Skeletal muscle satellite cell (primary cell): ENCODE measurements around the gene GRAMD1B.
"Not testable (repeated sequence)": the region's sequence is repeated elsewhere in the genome, so short reads cannot be mapped to it uniquely, and the experiment has no call there.

Source experiments
- H3K27me3 ChIP-seq: 2 replicates; pipeline ENCODE4 v1.7.0; 2013; ENCODE audit warnings: low read length; ENCODE audit not compliant: control insufficient read depth, insufficient read depth
- H3K36me3 ChIP-seq: 2 replicates; pipeline ENCODE4 v1.7.0; 2013; ENCODE audit warnings: mild to moderate bottlenecking, control low read depth, low read length; ENCODE audit not compliant: insufficient read depth
- H3K4me1 ChIP-seq: 2 replicates; pipeline ENCODE4 v1.7.0; 2013; ENCODE audit warnings: low read length; ENCODE audit not compliant: control insufficient read depth, insufficient read depth
- H3K4me2 ChIP-seq: 2 replicates; pipeline ENCODE4 v1.7.0; 2013; ENCODE audit warnings: mild to moderate bottlenecking, low read length
- H3K4me3 ChIP-seq: 2 replicates; pipeline ENCODE4 v1.7.0; 2013; ENCODE audit warnings: low read length
- H3K9ac ChIP-seq: 2 replicates; pipeline ENCODE4 v1.7.0; 2013; ENCODE audit warnings: mild to moderate bottlenecking, low read depth, low read length, moderate library complexity
- H3K9me3 ChIP-seq: replicated peaks from 2 replicates; pipeline ENCODE4 v1.7.0; 2013; ENCODE audit warnings: mild to moderate bottlenecking, control low read depth, low read length

GRAMD1B gene

DNA sequence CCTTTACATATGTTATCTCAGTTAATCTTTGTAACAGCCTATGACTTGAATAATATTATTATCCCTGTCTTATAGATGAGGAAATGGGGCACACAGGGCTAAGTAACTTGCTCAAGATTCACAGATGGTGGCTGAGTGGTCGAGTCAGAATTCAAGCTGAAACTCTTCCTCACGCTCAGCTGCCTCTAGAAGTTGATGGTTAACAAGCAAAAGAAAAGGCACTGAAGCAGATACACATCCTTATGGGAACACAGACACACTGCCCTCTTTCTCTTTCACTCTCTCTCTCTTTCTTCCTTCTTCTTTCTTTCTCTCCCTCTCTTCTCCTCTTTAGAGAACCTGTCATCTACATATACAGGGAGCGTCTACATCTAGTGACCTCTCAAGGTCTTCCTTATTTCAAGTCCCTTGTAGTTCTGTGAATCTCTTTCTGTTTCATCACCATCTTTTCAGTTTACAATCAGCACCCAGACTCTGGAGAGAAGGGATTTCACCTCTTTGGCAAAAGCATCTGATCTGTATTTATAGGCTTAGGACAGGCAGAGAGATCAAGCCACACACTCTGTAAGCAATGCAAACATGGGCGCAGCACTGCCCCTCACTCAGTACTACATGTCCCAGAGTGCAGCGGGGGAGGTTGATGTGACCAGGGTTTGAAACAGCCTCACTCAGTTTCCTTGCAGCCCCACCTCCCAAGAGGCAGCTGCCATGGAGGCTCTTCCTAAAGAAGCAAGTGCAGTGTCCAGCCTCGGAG lies 75.7 kb downstream of the GRAMD1B start:
- Histone ChIP-seq H3K4me1 (no peaks in the 10 kb centered on the region), H3K4me2 (no peak overlapping the region), H3K9me3 (no peaks in the 10 kb centered on the region), H3K27me3 (no peaks in the 10 kb centered on the region), H3K4me3 (no peak overlapping the region), H3K36me3 (no peaks in the 10 kb centered on the region), H3K9ac (no peak overlapping the region)

DNA sequence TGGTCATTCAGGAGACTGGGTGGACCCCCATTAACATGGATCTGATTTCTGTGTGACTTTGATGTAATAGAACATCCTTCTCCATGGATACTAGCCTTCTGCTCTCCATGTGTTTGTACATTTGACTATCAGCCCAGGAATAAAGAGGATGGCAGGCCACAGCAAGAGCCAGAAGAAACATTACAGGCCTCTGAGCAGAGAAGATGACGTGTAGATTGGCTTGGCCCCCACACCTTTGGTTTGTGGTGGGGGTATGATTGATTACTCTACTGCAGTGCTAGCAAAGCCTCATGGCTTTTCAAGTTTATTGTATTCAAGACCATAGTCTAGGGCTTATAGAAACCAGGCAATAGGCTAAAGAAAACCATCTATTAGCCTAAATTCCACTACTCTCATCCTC lies 77.0 kb downstream of the GRAMD1B start:
- H3K4me2 ChIP-seq, result no peak overlapping the region
- no peaks in the 10 kb centered on the region for H3K36me3 ChIP-seq
- no peak overlapping the region for H3K4me3 ChIP-seq
- no peaks in the 10 kb centered on the region for H3K27me3 ChIP-seq
- H3K4me1 ChIP-seq, result peaks cover 3% of the 10 kb centered on the region
- H3K9ac ChIP-seq, result no peak overlapping the region
- H3K9me3 ChIP-seq, result no peaks in the 10 kb centered on the region

DNA sequence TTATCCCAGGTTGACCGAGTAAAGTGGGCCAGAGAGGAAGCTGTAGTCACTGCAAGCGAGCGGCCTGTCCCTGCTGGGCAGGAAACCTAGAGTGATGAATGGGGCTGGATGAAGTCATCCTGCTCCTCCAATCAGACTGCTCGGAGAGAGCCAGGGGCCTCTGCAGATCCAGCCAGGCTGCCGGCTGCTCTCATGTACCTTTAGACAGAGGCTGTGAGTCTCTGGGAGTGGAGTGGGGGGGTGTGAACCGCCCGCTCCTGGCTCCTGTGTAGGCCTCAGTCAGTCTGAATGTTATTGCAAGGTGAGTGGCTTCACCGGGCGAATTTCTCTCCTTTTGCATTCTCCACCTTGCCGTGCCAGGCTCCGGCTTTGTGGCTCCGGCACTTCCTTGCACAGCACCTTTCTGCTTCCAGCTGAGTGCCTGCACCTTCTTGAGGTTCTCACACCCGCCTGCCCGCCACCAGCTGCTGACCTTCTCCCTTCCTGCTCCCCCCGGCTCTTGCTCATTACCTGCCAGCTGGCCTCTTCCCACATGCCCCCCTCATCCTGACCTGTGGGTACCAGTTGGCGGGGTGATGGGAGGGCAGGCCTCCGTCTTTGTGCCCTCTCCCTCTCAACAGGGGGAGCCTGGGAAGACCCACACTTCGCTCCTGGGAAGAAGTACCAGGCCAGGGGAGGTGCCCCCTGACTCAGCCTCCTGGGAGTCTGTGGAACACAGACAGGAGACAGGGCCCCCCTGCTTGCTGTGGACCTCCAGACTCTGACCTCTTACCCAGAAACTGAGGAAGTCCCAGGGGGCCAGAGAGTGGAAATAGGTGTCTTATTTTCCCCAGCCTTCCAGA lies 79.9 kb downstream of the GRAMD1B start:
- Histone ChIP-seq H3K27me3 (peaks cover 3% of the 10 kb centered on the region), H3K36me3 (no peaks in the 10 kb centered on the region), H3K9me3 (no peaks in the 10 kb centered on the region), H3K4me1 (peaks cover 3% of the 10 kb centered on the region), H3K4me3 (no peak overlapping the region), H3K9ac (no peak overlapping the region), H3K4me2 (no peak overlapping the region)

DNA sequence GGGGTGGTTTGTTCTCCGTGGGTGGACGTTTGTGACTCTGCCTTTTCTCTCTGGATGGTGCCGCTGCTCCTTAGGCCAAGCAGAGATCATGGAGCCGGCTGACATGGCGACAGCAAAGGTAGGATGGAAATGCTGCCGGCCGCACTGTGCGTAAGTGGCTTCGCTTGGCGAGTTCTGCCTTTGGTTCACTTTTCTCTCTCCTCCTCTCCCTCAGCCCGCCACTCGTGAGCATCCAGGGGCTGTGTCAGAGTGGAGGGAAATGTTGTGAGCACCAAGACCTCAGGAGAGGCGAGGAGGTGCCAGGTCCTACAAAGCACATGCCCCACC lies 80.5 kb downstream of the GRAMD1B start:
- Histone ChIP-seq H3K4me1 (peaks cover 3% of the 10 kb centered on the region), H3K27me3 (peaks cover 3% of the 10 kb centered on the region)

DNA sequence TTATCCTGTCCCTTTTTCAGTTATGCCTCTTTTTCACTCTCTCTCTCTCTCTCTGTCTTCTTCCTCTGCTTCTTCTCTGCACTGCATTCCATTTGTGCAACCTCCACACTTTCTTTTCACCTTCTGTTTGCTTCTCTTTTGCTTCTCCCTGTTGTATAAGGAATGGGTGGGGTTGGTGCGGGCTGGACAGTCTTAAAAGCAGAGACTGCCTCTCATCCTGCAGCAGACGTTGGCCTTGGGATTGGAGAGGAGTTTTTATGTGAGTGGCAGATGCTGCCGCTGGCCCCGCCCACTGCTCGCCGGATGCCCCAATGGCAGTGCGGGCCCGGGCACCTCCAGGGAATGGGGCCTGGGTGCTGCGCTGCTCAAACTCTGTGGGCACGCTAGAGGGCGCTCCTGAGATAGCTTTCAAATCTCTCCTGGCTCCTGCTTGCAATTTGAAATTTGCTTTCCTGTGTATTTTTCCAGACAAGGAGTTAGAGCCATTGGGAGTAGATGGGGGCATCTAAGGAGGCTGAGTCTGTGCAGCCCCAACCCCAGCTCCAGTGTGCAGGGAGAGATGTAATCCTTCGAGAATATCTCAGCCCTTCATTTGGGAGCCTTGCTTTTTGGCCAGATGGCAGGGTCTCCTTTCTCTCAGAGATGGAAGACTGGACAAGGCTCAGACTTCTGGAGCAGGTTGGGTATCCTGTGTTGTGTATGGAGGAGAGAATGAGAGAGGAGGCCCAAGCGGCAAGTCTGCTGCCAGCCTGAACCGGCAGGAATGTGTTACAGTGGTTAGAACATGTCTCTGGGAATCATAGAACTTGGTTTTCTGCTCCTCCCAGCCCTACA lies 81.2 kb downstream of the GRAMD1B start:
- Histone ChIP-seq H3K9me3 (no peaks in the 10 kb centered on the region), H3K4me1 (peaks cover 3% of the 10 kb centered on the region), H3K27me3 (peaks cover 3% of the 10 kb centered on the region), H3K4me3 (no peak overlapping the region), H3K36me3 (no peaks in the 10 kb centered on the region), H3K9ac (no peak overlapping the region), H3K4me2 (no peak overlapping the region)

More for the DNA sequence above, 80.5 kb downstream of the GRAMD1B start:
- no peak overlapping the region for H3K4me3 ChIP-seq
- H3K4me2 ChIP-seq, result no peak overlapping the region
- no peaks in the 10 kb centered on the region for H3K36me3 ChIP-seq
- H3K9me3 ChIP-seq, result no peaks in the 10 kb centered on the region
- H3K9ac ChIP-seq, result no peak overlapping the region

DNA sequence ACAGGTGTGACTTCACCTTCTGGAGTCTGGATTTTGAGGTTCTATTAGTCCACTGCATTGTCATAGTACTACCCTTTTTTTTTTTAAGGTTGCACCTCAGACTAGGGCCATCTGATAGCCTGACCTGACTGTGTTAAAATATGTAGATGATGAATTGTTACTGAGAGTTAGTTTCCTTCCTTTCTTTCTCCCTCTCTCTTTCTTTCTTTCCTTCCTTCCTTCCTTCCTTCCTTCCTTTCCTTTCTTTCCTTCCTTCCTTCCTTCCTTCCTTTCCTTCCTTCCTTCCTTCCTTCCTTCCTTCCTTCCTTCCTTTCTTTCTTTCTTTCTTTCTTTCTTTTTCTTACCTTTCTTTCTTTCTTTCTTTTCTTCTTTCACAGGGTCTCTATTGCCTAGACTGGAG lies 83.2 kb downstream of the GRAMD1B start:
- H3K9me3 ChIP-seq, H3K4me2 ChIP-seq, H3K9ac ChIP-seq, H3K4me3 ChIP-seq, H3K4me1 ChIP-seq, H3K27me3 ChIP-seq, H3K36me3 ChIP-seq: not testable (repeated sequence)

DNA sequence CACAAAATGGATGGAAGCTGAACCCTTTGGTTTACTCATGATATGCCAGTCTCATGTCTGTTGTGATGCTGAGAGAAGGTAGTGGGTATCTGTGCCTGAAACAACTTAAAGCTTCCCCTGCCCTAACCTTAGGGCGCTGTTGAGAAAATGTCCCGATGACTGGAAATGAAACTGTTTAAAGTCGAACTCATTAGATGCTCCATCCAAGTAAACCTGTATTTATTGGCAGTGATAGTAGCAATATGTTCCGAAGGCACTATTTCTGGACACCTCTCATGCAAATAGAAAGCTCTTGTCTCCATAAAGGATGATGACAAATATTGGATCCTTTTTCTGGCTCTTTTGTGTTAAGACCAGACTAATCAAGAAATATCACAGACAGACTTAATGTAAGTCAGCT lies 86.2 kb downstream of the GRAMD1B start:
- Histone ChIP-seq H3K4me3 (no peak overlapping the region), H3K4me2 (no peak overlapping the region), H3K36me3 (no peaks in the 10 kb centered on the region), H3K27me3 (peaks cover 16% of the 10 kb centered on the region), H3K9ac (no peak overlapping the region), H3K9me3 (no peaks in the 10 kb centered on the region), H3K4me1 (no peaks in the 10 kb centered on the region)

DNA sequence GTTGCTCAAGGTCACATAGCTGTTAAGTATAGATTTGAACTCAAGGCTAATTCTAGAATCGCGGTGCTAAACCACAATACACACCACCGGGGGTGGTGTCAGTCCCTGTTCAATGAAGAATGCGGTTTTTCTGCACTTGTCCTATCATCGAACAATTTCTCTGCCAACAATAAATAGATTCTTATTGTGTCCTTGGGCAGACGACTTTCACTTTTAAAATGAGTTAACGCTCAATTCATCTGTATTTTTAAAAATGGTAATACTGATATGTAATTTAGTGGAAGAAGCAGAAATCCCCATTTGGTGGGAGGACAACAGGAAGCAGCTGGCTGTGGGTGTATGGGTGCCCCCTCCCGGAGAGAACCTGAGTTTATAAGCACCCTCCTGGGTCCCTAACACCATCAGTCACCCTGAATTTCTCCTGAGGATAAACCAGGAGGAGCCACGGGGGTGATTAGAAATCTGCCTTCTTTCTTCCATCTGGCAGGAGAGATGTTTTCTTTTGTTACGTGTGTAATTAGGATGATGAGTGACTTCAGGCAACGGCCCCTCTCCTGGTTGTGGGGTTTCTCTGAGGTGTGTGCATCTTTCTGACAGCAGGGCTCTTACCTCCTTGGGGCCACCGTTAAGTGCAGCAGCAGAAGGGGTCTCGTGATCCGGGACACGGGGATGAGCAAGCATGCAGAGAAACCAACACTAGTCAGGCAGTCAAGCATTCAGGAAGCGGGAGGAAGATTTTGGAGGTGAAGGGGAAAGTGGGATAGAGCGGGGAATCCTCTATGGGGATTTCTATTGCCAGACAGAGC lies 87.7 kb downstream of the GRAMD1B start:
- Histone ChIP-seq H3K4me2 (no peak overlapping the region), H3K4me1 (no peaks in the 10 kb centered on the region), H3K9me3 (no peaks in the 10 kb centered on the region), H3K36me3 (no peaks in the 10 kb centered on the region), H3K9ac (no peak overlapping the region), H3K27me3 (peaks cover 16% of the 10 kb centered on the region), H3K4me3 (no peak overlapping the region)

DNA sequence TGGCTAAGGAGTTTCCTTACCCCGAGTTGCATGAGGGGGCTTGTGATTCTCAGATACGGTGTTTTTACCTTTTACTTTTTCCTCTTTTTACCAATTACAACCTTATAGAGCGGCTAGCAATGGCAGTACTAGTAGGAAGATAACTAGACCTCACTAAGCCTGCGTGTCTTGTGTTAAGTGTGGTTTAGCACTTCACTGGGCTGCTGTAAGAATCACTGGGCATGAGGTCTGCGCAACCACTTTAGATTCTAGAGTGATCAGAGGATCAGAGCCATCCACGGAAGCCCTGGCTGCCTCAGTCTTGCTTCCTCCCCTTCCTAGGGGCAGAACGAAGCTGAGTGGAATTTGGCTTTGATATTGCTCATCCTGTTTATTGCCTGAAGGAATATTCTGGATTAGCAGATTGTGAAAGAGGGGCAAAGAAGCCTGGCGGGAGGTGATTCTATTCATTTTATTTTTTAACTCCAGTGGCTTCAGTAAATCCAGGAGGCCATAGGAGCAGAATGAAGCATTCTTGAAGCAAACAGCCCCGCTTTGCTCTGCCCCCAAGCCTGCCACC lies 88.5 kb downstream of the GRAMD1B start:
- Histone ChIP-seq H3K36me3 (no peaks in the 10 kb centered on the region), H3K4me3 (no peak overlapping the region), H3K4me2 (no peak overlapping the region), H3K9me3 (no peaks in the 10 kb centered on the region), H3K9ac (no peak overlapping the region), H3K4me1 (no peaks in the 10 kb centered on the region), H3K27me3 (peaks cover 13% of the 10 kb centered on the region)

DNA sequence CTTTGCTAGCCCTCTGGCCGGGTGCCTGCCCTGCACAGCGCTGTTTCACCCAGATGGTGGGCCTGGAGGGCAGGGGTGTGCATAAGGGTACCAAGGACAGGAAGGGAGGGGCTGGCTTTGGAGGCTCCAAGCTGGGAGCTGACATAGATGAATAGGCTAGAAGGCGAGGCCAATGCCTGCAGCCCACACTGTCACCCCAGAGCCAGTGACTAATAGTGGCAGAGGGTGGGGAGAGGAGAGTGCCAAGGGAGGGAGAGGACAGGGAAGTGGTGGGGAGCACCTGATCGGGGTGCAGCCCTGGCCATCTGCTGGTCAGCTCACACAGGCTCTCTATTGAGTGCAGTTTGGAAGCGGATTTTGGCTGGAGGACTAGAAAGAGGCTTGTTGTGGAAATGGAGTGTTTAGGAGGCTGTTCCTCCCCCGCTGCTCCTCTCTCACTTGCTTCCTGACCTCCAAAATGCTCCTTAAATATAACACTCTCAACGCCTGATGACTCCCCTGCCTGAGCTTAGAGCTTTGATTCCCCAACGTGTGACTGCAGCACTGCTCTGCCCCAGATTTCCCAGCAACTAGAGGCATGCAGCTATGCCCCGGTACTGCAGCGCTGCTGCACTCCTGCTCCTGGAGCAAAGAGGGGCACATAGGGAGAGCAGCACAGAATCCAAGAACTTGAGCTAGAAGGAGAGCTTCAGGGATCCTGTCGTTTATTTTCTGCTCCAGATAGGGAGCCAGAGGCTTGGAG lies 89.2 kb downstream of the GRAMD1B start:
- Histone ChIP-seq H3K9ac (no peak overlapping the region), H3K4me2 (no peak overlapping the region), H3K27me3 (peaks cover 13% of the 10 kb centered on the region), H3K9me3 (no peaks in the 10 kb centered on the region), H3K4me3 (no peak overlapping the region), H3K4me1 (no peaks in the 10 kb centered on the region), H3K36me3 (no peaks in the 10 kb centered on the region)
